Neural crest cell (in vitro differentiated cells): ENCODE results near the gene FBXO11. TPM values are rescaled to one million over a fixed set of nuclear protein-coding genes. Genes with fewer than 3 reads are reported as not detected.
A peak's percentile ranks its signal among the peaks of the same experiment; 100 is the strongest.

Source experiments
- DNase-seq: peaks from one replicate; pipeline ENCODE4 v3.0.0; 2021; ENCODE audit warnings: low read depth, mixed read lengths, low spot score
- H3K27ac Mint-ChIP-seq: one replicate; pipeline ENCODE4 v1.8.0; 2021; ENCODE audit warnings: mild to moderate bottlenecking, mixed read lengths; ENCODE audit not compliant: unreplicated experiment
- H3K27me3 Mint-ChIP-seq: 2 replicates; pipeline ENCODE4 v1.8.0; 2021; ENCODE audit warnings: low read depth, mild to moderate bottlenecking, mixed read lengths
- H3K36me3 Mint-ChIP-seq: 2 replicates; pipeline ENCODE4 v1.8.0; 2021; ENCODE audit warnings: low read depth, mild to moderate bottlenecking, mixed read lengths
- H3K4me1 Mint-ChIP-seq: 2 replicates; pipeline ENCODE4 v1.8.0; 2021; ENCODE audit warnings: mixed read lengths
- H3K4me3 Mint-ChIP-seq: one replicate; pipeline ENCODE4 v1.8.0; 2021; ENCODE audit warnings: mild to moderate bottlenecking, mixed read lengths
- H3K9me3 Mint-ChIP-seq: 2 replicates; pipeline ENCODE4 v1.8.0; 2021; ENCODE audit warnings: mixed read lengths
- CTCF ChIP-seq: fragments of 200-600 bp; sonication (generic); conservative IDR thresholded peaks from 2 replicates; pipeline ENCODE4 v1.5.0; 2021; ENCODE audit warnings: antibody characterized with exemption, mild to moderate bottlenecking
- total RNA-seq: library from RNA; stranded (reverse); gene quantifications from 2 replicates; pipeline ENCODE4 v1.2.1, GENCODE V29; 2021

FBXO11 gene
- total RNA-seq, 1 donor from 2014 or later, result 86.3 TPM

- Mint-ChIP-seq H3K36me3 (peaks cover 68% of the 10 kb centered on the region), H3K4me3 (no peak overlapping the region), H3K27me3 (peaks cover 2% of the 10 kb centered on the region), H3K4me1 (no peaks in the 10 kb centered on the region), H3K9me3 (peaks cover 5% of the 10 kb centered on the region), H3K27ac (no peak overlapping the region)
- no peak for TF ChIP-seq CTCF
- DNase-seq, result no peak
Observed at GRCh38 chr2:47801118-47801517, 105.2 kb downstream of the FBXO11 start.

- H3K4me3 Mint-ChIP-seq, result no peak overlapping the region
- H3K4me1 Mint-ChIP-seq, result no peaks in the 10 kb centered on the region
- DNase-seq, result no peak
- TF ChIP-seq CTCF, result no peak
- H3K9me3 Mint-ChIP-seq, result peaks cover 5% of the 10 kb centered on the region
- H3K27ac Mint-ChIP-seq, result no peak overlapping the region
- H3K27me3 Mint-ChIP-seq, result peaks cover 2% of the 10 kb centered on the region
- H3K36me3 Mint-ChIP-seq, result peaks cover 69% of the 10 kb centered on the region
Observed at GRCh38 chr2:47799031-47799609, 107.2 kb downstream of the FBXO11 start.

- TF ChIP-seq CTCF, result no peak
- DNase-seq, result no peak
- Mint-ChIP-seq H3K4me3 (no peak overlapping the region), H3K9me3 (peaks cover 5% of the 10 kb centered on the region), H3K27ac (no peak overlapping the region), H3K27me3 (peaks cover 2% of the 10 kb centered on the region), H3K36me3 (peaks cover 66% of the 10 kb centered on the region), H3K4me1 (no peaks in the 10 kb centered on the region)
Observed at GRCh38 chr2:47798631-47799030, 107.7 kb downstream of the FBXO11 start.

- H3K27ac Mint-ChIP-seq, result no peak overlapping the region
- no peak for DNase-seq
- H3K9me3 Mint-ChIP-seq, result no peaks in the 10 kb centered on the region
- no peak overlapping the region for H3K4me3 Mint-ChIP-seq
- H3K27me3 Mint-ChIP-seq, result no peaks in the 10 kb centered on the region
- H3K36me3 Mint-ChIP-seq, result peaks cover 47% of the 10 kb centered on the region
- H3K4me1 Mint-ChIP-seq, result no peaks in the 10 kb centered on the region
- TF ChIP-seq CTCF, result no peak
Observed at GRCh38 chr2:47796090-47796697, 110.1 kb downstream of the FBXO11 start.

- Mint-ChIP-seq H3K4me3 (peak overlapping the region; percentile 94), H3K36me3 (peaks cover 12% of the 10 kb centered on the region), H3K9me3 (no peaks in the 10 kb centered on the region), H3K27ac (no peak overlapping the region), H3K4me1 (peaks cover 18% of the 10 kb centered on the region), H3K27me3 (no peaks in the 10 kb centered on the region)
- TF ChIP-seq CTCF, result no peak
- DNase-seq, result no peak
Observed at GRCh38 chr2:47785986-47786385, 120.3 kb downstream of the FBXO11 start.
